Stimulated activated naive CD4-positive, alpha-beta T cell treated with Interleukin-2 at 50 U/mL for 16 hours (primary cell): ENCODE measurements around the gene HEXD.

Experiments
- DNase-seq: peaks from one replicate; lab custom pipeline; 2025; lab: John Stamatoyannopoulos, UW

The HEXD gene

GRCh38 chr17:82415336-82415735 lies 2.8 kb upstream of the HEXD start:
- no peak for DNase-seq

- DNase-seq: no peak
Measured at GRCh38 chr17:82415786-82416185, 2.4 kb upstream of the HEXD start.

- DNase-seq: no peak
Measured at GRCh38 chr17:82416264-82416663, 1.9 kb upstream of the HEXD start.

- no peak for DNase-seq
Measured at GRCh38 chr17:82416771-82417170, 1.4 kb upstream of the HEXD start.

- no peak for DNase-seq
Measured at GRCh38 chr17:82419540-82419939, 1.4 kb downstream of the HEXD start.

GRCh38 chr17:82424001-82424862 lies 6.1 kb downstream of the HEXD start:
- DNase-seq: peak; percentile 45

- no peak for DNase-seq
Measured at GRCh38 chr17:82424863-82425159, 6.7 kb downstream of the HEXD start.

GRCh38 chr17:82428546-82428945 lies 10.4 kb downstream of the HEXD start:
- no peak for DNase-seq

- DNase-seq: no peak
Measured at GRCh38 chr17:82429824-82430223, 11.7 kb downstream of the HEXD start.

- DNase-seq: no peak
Measured at GRCh38 chr17:82432017-82432416, 13.9 kb downstream of the HEXD start.

GRCh38 chr17:82433560-82434215 lies 15.5 kb downstream of the HEXD start:
- no peak for DNase-seq

GRCh38 chr17:82434216-82434565 lies 16.0 kb downstream of the HEXD start:
- DNase-seq: peak; percentile 16

- no peak for DNase-seq
Measured at GRCh38 chr17:82435103-82435502, 17.0 kb downstream of the HEXD start.

GRCh38 chr17:82435601-82436583 lies 17.7 kb downstream of the HEXD start:
- no peak for DNase-seq

- DNase-seq: no peak
Measured at GRCh38 chr17:82436601-82437324, 18.6 kb downstream of the HEXD start.

- no peak for DNase-seq
Measured at GRCh38 chr17:82437325-82437668, 19.1 kb downstream of the HEXD start.

- DNase-seq: no peak
Measured at GRCh38 chr17:82438401-82439193, 20.4 kb downstream of the HEXD start.

- no peak for DNase-seq
Measured at GRCh38 chr17:82439194-82439828, 21.2 kb downstream of the HEXD start.

GRCh38 chr17:82439829-82440365 lies 21.8 kb downstream of the HEXD start:
- DNase-seq: no peak

GRCh38 chr17:82440469-82440981 lies 22.4 kb downstream of the HEXD start:
- DNase-seq: no peak
